Mammary epithelial cell (primary cell): ENCODE measurements around the gene ARHGEF12.

ENCODE experiments used
- EZH2 ChIP-seq: IDR thresholded peaks from 2 replicates; pipeline ENCODE4 v1.6.1; 2012; ENCODE audit warnings: low read length, inconsistent platforms, borderline replicate concordance
- TF ChIP-seq, protein P1 (sequence below), 2 donors: IDR thresholded peaks in 1 of 2; conservative IDR thresholded peaks in 1 of 2; 2 replicates each; pipeline ENCODE4 v1.5.1; 2011 to 2012; ENCODE audit warnings: inconsistent platforms in 2 of 2, low read length in 2 of 2, mild to moderate bottlenecking in 2 of 2, control low read depth in 1 of 2, low read depth in 1 of 2; ENCODE audit not compliant: insufficient read depth in 1 of 2; ENCODE audit errors: extremely low read depth in 1 of 2

DNA sequence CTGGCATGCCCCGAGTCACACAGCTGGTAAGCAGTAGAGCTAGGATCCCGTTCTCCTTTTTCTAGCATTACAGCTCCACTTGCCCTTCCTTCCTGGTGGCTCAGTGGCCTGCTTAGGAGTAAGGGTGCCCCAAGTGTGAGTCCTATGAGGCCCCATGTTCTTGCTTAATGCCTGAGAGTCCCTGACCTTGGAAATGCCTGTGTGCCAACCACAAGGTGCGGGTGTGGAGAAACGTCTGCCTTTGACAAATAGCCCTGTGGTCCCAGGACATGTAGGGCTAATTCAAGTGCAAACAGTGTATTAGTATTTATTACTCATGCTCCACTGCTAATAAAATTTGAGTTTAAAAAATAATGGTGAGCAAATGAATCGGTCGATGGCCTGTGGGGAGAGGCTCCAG, 193.7 kb downstream of the ARHGEF12 start:
- TF ChIP-seq, protein P1, sequence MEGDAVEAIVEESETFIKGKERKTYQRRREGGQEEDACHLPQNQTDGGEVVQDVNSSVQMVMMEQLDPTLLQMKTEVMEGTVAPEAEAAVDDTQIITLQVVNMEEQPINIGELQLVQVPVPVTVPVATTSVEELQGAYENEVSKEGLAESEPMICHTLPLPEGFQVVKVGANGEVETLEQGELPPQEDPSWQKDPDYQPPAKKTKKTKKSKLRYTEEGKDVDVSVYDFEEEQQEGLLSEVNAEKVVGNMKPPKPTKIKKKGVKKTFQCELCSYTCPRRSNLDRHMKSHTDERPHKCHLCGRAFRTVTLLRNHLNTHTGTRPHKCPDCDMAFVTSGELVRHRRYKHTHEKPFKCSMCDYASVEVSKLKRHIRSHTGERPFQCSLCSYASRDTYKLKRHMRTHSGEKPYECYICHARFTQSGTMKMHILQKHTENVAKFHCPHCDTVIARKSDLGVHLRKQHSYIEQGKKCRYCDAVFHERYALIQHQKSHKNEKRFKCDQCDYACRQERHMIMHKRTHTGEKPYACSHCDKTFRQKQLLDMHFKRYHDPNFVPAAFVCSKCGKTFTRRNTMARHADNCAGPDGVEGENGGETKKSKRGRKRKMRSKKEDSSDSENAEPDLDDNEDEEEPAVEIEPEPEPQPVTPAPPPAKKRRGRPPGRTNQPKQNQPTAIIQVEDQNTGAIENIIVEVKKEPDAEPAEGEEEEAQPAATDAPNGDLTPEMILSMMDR (conservative IDR thresholded peaks at IDR 0.05 in 1 of 2, IDR thresholded peaks at IDR 0.05 in 1 of 2; ENCODE audit: extremely low read depth in 1 of 2, insufficient read depth in 1 of 2, low read depth in 1 of 2, low read length in 2 of 2), result no peak
- no peak for TF ChIP-seq EZH2
